H9 (cell line): ENCODE results near the gene PDXK. TPM values are rescaled to one million over a fixed set of nuclear protein-coding genes. Genes with fewer than 3 reads are reported as not detected.

Experiments
- DNase-seq: peaks from one replicate; pipeline ENCODE4 v3.0.0-alpha.2; 2017
- H2AFZ ChIP-seq: one replicate; pipeline ENCODE4 v1.6.1; 2013; ENCODE audit warnings: mild to moderate bottlenecking, low read length, control low read depth, moderate library complexity
- H2AK5ac ChIP-seq: 2 replicates; pipeline ENCODE4 v1.6.1; 2013; ENCODE audit warnings: low read length, control low read depth, mixed read lengths; ENCODE audit not compliant: insufficient read length
- H2BK120ac ChIP-seq: one replicate; pipeline ENCODE4 v1.6.1; 2013; ENCODE audit warnings: low read depth, mild to moderate bottlenecking, low read length, control low read depth, inconsistent platforms; ENCODE audit not compliant: poor library complexity, severe bottlenecking
- H2BK12ac ChIP-seq: 2 replicates; pipeline ENCODE4 v1.6.1; 2013; ENCODE audit warnings: low read length, control low read depth, mixed read lengths, low read depth; ENCODE audit not compliant: insufficient read length
- H2BK15ac ChIP-seq: 2 replicates; pipeline ENCODE4 v1.6.1; 2013; ENCODE audit warnings: low read depth, low read length, control low read depth
- H2BK20ac ChIP-seq: one replicate; pipeline ENCODE4 v1.6.1; 2013; ENCODE audit warnings: low read depth, mild to moderate bottlenecking, low read length, control low read depth, inconsistent platforms; ENCODE audit not compliant: poor library complexity, severe bottlenecking
- H2BK5ac ChIP-seq: 2 replicates; pipeline ENCODE4 v1.6.1; 2013; ENCODE audit warnings: low read length, control low read depth, mixed read lengths; ENCODE audit not compliant: insufficient read length
- H3K14ac ChIP-seq: 2 replicates; pipeline ENCODE4 v1.6.1; 2013; ENCODE audit warnings: low read length, control low read depth; ENCODE audit not compliant: insufficient read depth
- H3K18ac ChIP-seq: 2 replicates; pipeline ENCODE4 v1.6.1; 2013; ENCODE audit warnings: low read depth, mild to moderate bottlenecking, mixed read lengths, low read length, control low read depth; ENCODE audit not compliant: insufficient read length
- H3K23ac ChIP-seq: 2 replicates; pipeline ENCODE4 v1.6.1; 2013; ENCODE audit warnings: low read length, control low read depth, mixed read lengths, low read depth; ENCODE audit not compliant: insufficient read length
- H3K23me2 ChIP-seq: 2 replicates; pipeline ENCODE4 v1.6.1; 2013; ENCODE audit warnings: low read depth, mild to moderate bottlenecking, mixed read lengths, low read length, control low read depth; ENCODE audit not compliant: insufficient read length, poor library complexity, severe bottlenecking
- H3K27ac ChIP-seq: 2 replicates; pipeline ENCODE4 v1.5.1; 2013; ENCODE audit warnings: low read length, control low read depth, mixed read lengths, low read depth; ENCODE audit not compliant: insufficient read length
- H3K27me3 ChIP-seq: 2 replicates; pipeline ENCODE4 v1.6.1; 2013; ENCODE audit warnings: low read length, control low read depth, inconsistent platforms; ENCODE audit not compliant: insufficient read depth
- H3K4ac ChIP-seq: 2 replicates; pipeline ENCODE4 v1.6.1; 2013; ENCODE audit warnings: low read depth, mild to moderate bottlenecking, control low read depth, inconsistent platforms, low read length, moderate library complexity
- H3K4me1 ChIP-seq: 2 replicates; pipeline ENCODE4 v1.6.1; 2013; ENCODE audit warnings: low read length, control low read depth, inconsistent platforms; ENCODE audit not compliant: insufficient read depth
- H3K4me2 ChIP-seq: 2 replicates; pipeline ENCODE4 v1.6.1; 2013; ENCODE audit warnings: low read length, control low read depth, mixed read lengths; ENCODE audit not compliant: insufficient read length, insufficient read depth
- H3K56ac ChIP-seq: 2 replicates; pipeline ENCODE4 v1.6.1; 2013; ENCODE audit warnings: low read depth, mild to moderate bottlenecking, mixed read lengths, low read length, control low read depth; ENCODE audit not compliant: insufficient read length
- H3K79me1 ChIP-seq: 2 replicates; pipeline ENCODE4 v1.6.1; 2013; ENCODE audit warnings: low read depth, mild to moderate bottlenecking, moderate library complexity, low read length, control low read depth, inconsistent platforms; ENCODE audit not compliant: insufficient read depth, poor library complexity, severe bottlenecking
- H3K79me2 ChIP-seq: 2 replicates; pipeline ENCODE4 v1.6.1; 2013; ENCODE audit warnings: low read length, control low read depth, inconsistent platforms; ENCODE audit not compliant: insufficient read depth
- H3K9ac ChIP-seq: 2 replicates; pipeline ENCODE4 v1.6.1; 2013; ENCODE audit warnings: low read length, control low read depth, mixed read lengths; ENCODE audit not compliant: insufficient read length; ENCODE audit errors: extremely low read depth
- H3K9me3 ChIP-seq: one replicate; pipeline ENCODE4 v1.6.1; 2013; ENCODE audit warnings: low read depth, low read length, inconsistent platforms; ENCODE audit not compliant: control insufficient read depth
- H3T11ph ChIP-seq: one replicate; pipeline ENCODE4 v1.6.1; 2013; ENCODE audit warnings: mild to moderate bottlenecking, low read length, control low read depth, inconsistent platforms
- H4K20me1 ChIP-seq: one replicate; pipeline ENCODE4 v1.6.1; 2013; ENCODE audit not compliant: control insufficient read depth, insufficient read length, insufficient read depth
- H4K5ac ChIP-seq: 2 replicates; pipeline ENCODE4 v1.6.1; 2013; ENCODE audit warnings: low read depth, mild to moderate bottlenecking, mixed read lengths, low read length, control low read depth; ENCODE audit not compliant: insufficient read length
- H4K8ac ChIP-seq: replicated peaks from 2 replicates; pipeline ENCODE4 v1.6.1; 2013; ENCODE audit warnings: low read length, control low read depth, mixed read lengths, low read depth; ENCODE audit not compliant: insufficient read length
- H4K91ac ChIP-seq: 2 replicates; pipeline ENCODE4 v1.6.1; 2013; ENCODE audit warnings: low read depth, mild to moderate bottlenecking, moderate library complexity, mixed read lengths, low read length, control low read depth; ENCODE audit not compliant: insufficient read length
- H3K27ac Mint-ChIP-seq, 3 experiments: 2 replicates in 2 of 3; 3 replicates in 1 of 3; pipeline ENCODE4 v1.8.0; 2020 to 2021; ENCODE audit warnings: mixed read lengths in 3 of 3, mild to moderate bottlenecking in 1 of 3, moderate library complexity in 1 of 3
- H3K27me3 Mint-ChIP-seq: 2 replicates; pipeline ENCODE4 v1.8.0; 2021; ENCODE audit warnings: low read depth, mild to moderate bottlenecking, moderate library complexity, mixed read lengths
- H3K36me3 Mint-ChIP-seq, 3 experiments: 2 replicates in 2 of 3; 3 replicates in 1 of 3; pipeline ENCODE4 v1.8.0; 2020 to 2021; ENCODE audit warnings: low read depth in 3 of 3, mixed read lengths in 3 of 3; ENCODE audit not compliant: insufficient read depth in 1 of 3
- H3K4me1 Mint-ChIP-seq, 2 experiments: 2 replicates each; pipeline ENCODE4 v1.8.0; 2020; ENCODE audit warnings: mixed read lengths in 2 of 2
- H3K4me3 Mint-ChIP-seq, 2 experiments: 2 replicates in 1 of 2; 3 replicates in 1 of 2; pipeline ENCODE4 v1.8.0; 2020 to 2021; ENCODE audit warnings: mild to moderate bottlenecking in 2 of 2, mixed read lengths in 2 of 2, moderate library complexity in 1 of 2
- H3K9me3 Mint-ChIP-seq, 2 experiments: 2 replicates in 1 of 2; 3 replicates in 1 of 2; pipeline ENCODE4 v1.8.0; 2020; ENCODE audit warnings: mild to moderate bottlenecking in 2 of 2, mixed read lengths in 2 of 2, moderate library complexity in 1 of 2
- CTCF ChIP-seq: fragments of 200-600 bp; sonication (generic); conservative IDR thresholded peaks from 3 replicates; pipeline ENCODE4 v1.8.0; 2021; ENCODE audit warnings: antibody characterized with exemption, mild to moderate bottlenecking
- WGBS: extraction: QIAGEN DNeasy Blood & Tissue Kit; methylation state at CpG from one replicate; pipeline ENCODE4 v1.1.7; 2013; ENCODE audit warnings: missing lambda C conversion rate, low lambda C conversion rate, mixed read lengths; ENCODE audit not compliant: insufficient read length; ENCODE audit errors: extremely low coverage; 5-methylcytosine and 5-hydroxymethylcytosine counted together
- total RNA-seq: library from RNA; stranded (reverse); gene quantifications from 2 replicates; pipeline ENCODE4 v1.2.1, GENCODE V29; 2021

The PDXK gene
- total RNA-seq, 1 experiment from 2014 or later, result 109 TPM

- no peaks in the 10 kb centered on the region for H3K79me1 ChIP-seq
- H3K23me2 ChIP-seq, result peaks cover 8% of the 10 kb centered on the region
- no peaks in the 10 kb centered on the region; the same call in 1 of the 2 replicates for H3K27me3 ChIP-seq
- no peak overlapping the region for H3K27ac ChIP-seq
- no peaks in the 10 kb centered on the region; the same call in 1 of the 2 replicates for H3K4me1 ChIP-seq
- H4K5ac ChIP-seq, result no peak overlapping the region
- no peaks in the 10 kb centered on the region; a peak in 1 of 5 replicates for H3K9me3 Mint-ChIP-seq
- no peak overlapping the region for H2BK5ac ChIP-seq
- peak; percentile 41 for DNase-seq
- TF ChIP-seq CTCF, result no peak
- H3K14ac ChIP-seq, result peak overlapping the region; percentile 69
- no peak overlapping the region for H2BK20ac ChIP-seq
- no peak overlapping the region for H2AFZ ChIP-seq
- WGBS, result no CpG with 5 or more reads among the region's 70 CpGs
- H3K9ac ChIP-seq, result no peak overlapping the region
- H3K4me2 ChIP-seq, result no peak overlapping the region
- peaks cover 7% of the 10 kb centered on the region; the same call in 1 of the 2 replicates for H3K79me2 ChIP-seq
- H3K4ac ChIP-seq, result no peak overlapping the region
- no peak overlapping the region for H3T11ph ChIP-seq
- H2BK12ac ChIP-seq, result no peak overlapping the region
- no peak overlapping the region for H3K56ac ChIP-seq
- no peak overlapping the region for H2AK5ac ChIP-seq
- peaks cover 0 to 5% (median 4%) of the 10 kb centered on the region in 3 experiments; a peak in 3 of 7 replicates for H3K36me3 Mint-ChIP-seq
- peaks cover 20% of the 10 kb centered on the region for H3K27me3 Mint-ChIP-seq
- no peak overlapping the region for H2BK15ac ChIP-seq
- H3K4me1 Mint-ChIP-seq, result peaks cover 14 to 15% of the 10 kb centered on the region in 2 experiments
- H3K4me3 Mint-ChIP-seq, result peak overlapping the region; percentile 72 to 77
- no peaks in the 10 kb centered on the region for H3K9me3 ChIP-seq
- H4K91ac ChIP-seq, result no peak overlapping the region
- no peak overlapping the region for H3K27ac Mint-ChIP-seq
- H4K8ac ChIP-seq, result no peak overlapping the region
- H3K23ac ChIP-seq, result no peak overlapping the region
- no peak overlapping the region for H2BK120ac ChIP-seq
- no peaks in the 10 kb centered on the region for H4K20me1 ChIP-seq
- peak overlapping the region; percentile 22 for H3K18ac ChIP-seq
These were observed 710 bp upstream of the PDXK start for GRCh38 chr21:43717967-43718871.
